GM04503 (cell line): ENCODE measurements around the gene SOWAHD.
"Not testable (repeated sequence)": the region's sequence is repeated elsewhere in the genome, so short reads cannot be mapped to it uniquely, and the experiment has no call there.

Source experiments
- DNase-seq: peaks from one replicate; pipeline ENCODE4 v3.0.0-alpha.2; 2012; ENCODE audit warnings: low read depth

The SOWAHD gene

GRCh38 chrX:119759248-119759766, 919 bp downstream of the SOWAHD start:
- no peak for DNase-seq

GRCh38 chrX:119760026-119760877, 1.9 kb downstream of the SOWAHD start:
- DNase-seq: no peak

GRCh38 chrX:119762718-119763117, 4.3 kb downstream of the SOWAHD start:
- no peak for DNase-seq

- peak; percentile 77 for DNase-seq
Measured at GRCh38 chrX:119763181-119763580, 4.8 kb downstream of the SOWAHD start.

- no peak for DNase-seq
Measured at GRCh38 chrX:119763836-119764387, 5.5 kb downstream of the SOWAHD start.

- DNase-seq: not testable (repeated sequence)
Measured at GRCh38 chrX:119768436-119768835, 10.0 kb downstream of the SOWAHD start.

- DNase-seq: not testable (repeated sequence)
Measured at GRCh38 chrX:119769388-119769787, 11.0 kb downstream of the SOWAHD start.

- no peak for DNase-seq
Measured at GRCh38 chrX:119775517-119776238, 17.3 kb downstream of the SOWAHD start.

GRCh38 chrX:119778829-119779228, 20.4 kb downstream of the SOWAHD start:
- no peak for DNase-seq

- no peak for DNase-seq
Measured at GRCh38 chrX:119783026-119783425, 24.6 kb downstream of the SOWAHD start.

- no peak for DNase-seq
Measured at GRCh38 chrX:119784747-119785446, 26.5 kb downstream of the SOWAHD start.

- DNase-seq: no peak
Measured at GRCh38 chrX:119790977-119791436, 32.6 kb downstream of the SOWAHD start.

GRCh38 chrX:119791437-119792231, 33.2 kb downstream of the SOWAHD start, which contains the start of gene RPL39:
RPL39 (minus strand) TSS chrX:119791630; CDS start chrX:119791576, 54 bp downstream.
- peak; percentile 45 for DNase-seq

GRCh38 chrX:119801253-119802221, 43.1 kb downstream of the SOWAHD start:
- no peak for DNase-seq

- DNase-seq: no peak
Measured at GRCh38 chrX:119802546-119802945, 44.2 kb downstream of the SOWAHD start.

- not testable (repeated sequence) for DNase-seq
Measured at GRCh38 chrX:119808461-119808860, 50.1 kb downstream of the SOWAHD start.

- DNase-seq: no peak
Measured at GRCh38 chrX:119809185-119809666, 50.8 kb downstream of the SOWAHD start.
